PC-3 (cell line): ENCODE results near the gene TIMP4. TPM values are rescaled to one million over a fixed set of nuclear protein-coding genes. Genes with fewer than 3 reads are reported as not detected.
A peak's percentile ranks its signal among the peaks of the same experiment; 100 is the strongest.

ENCODE experiments used
- ATAC-seq: fragments of 200-7000 bp; cut with Tn5 transposase; 2 replicates; pipeline ENCODE4 v1.9.1; 2020; ENCODE audit warnings: mild to moderate bottlenecking, moderate library complexity
- BruUV-seq: library from RNA; stranded (reverse); fragments of 400-500 nt; replicated peaks from 2 replicates; lab custom pipeline; 2021; lab: Mats Ljungman, UMichigan
- CTCF ChIA-PET: fragments of 300-600 bp; sonication (Branson Sonifier 250); formaldehyde crosslinking; loops from one replicate; lab custom pipeline; 2022; ENCODE audit warnings: antibody characterized with exemption; lab: Charles Lee
- POLR2A ChIA-PET: fragments of 300-600 bp; sonication (Branson Sonifier 250); formaldehyde crosslinking; loops from one replicate; lab custom pipeline; 2022; ENCODE audit warnings: antibody characterized with exemption; ENCODE audit not compliant: unreplicated experiment; lab: Charles Lee
- DNase-seq: peaks from one replicate; pipeline ENCODE4 v3.0.0-alpha.2; 2015
- H2AFZ ChIP-seq: fragments of 300-600 bp; sonication (generic); 2 replicates; pipeline ENCODE4 v1.6.0; 2016; ENCODE audit warnings: antibody characterized with exemption, low read length
- H3F3A ChIP-seq: fragments of 300-600 bp; sonication (generic); one replicate; pipeline ENCODE4 v1.6.0; 2017; ENCODE audit warnings: antibody characterized with exemption, low read length, control low read depth, mild to moderate bottlenecking; ENCODE audit not compliant: unreplicated experiment
- H3K27ac ChIP-seq: fragments of 300-600 bp; sonication (generic); 2 replicates; pipeline ENCODE4 v1.5.1; 2016; ENCODE audit warnings: mild to moderate bottlenecking, low read length
- H3K27me3 ChIP-seq: fragments of 300-600 bp; sonication (generic); 2 replicates; pipeline ENCODE4 v1.6.1; 2016; ENCODE audit warnings: low read length, mixed read lengths
- H3K36me3 ChIP-seq: fragments of 300-600 bp; sonication (generic); 2 replicates; pipeline ENCODE4 v1.6.1; 2016; ENCODE audit warnings: low read depth, mixed run types, low read length, mixed read lengths
- H3K4me1 ChIP-seq: fragments of 300-600 bp; sonication (generic); 2 replicates; pipeline ENCODE4 v1.5.1; 2016; ENCODE audit warnings: low read length; ENCODE audit not compliant: insufficient read depth
- H3K4me2 ChIP-seq: fragments of 300-600 bp; sonication (generic); 2 replicates; pipeline ENCODE4 v1.6.0; 2016; ENCODE audit warnings: low read length
- H3K4me3 ChIP-seq: fragments of 300-600 bp; sonication (generic); 2 replicates; pipeline ENCODE4 v1.5.1; 2016; ENCODE audit warnings: mild to moderate bottlenecking, low read length, mixed read lengths
- H3K79me2 ChIP-seq: fragments of 300-600 bp; sonication (generic); 2 replicates; pipeline ENCODE4 v1.6.1; 2017; ENCODE audit warnings: low read length, mixed read lengths
- H3K9ac ChIP-seq: fragments of 300-600 bp; sonication (generic); 2 replicates; pipeline ENCODE4 v1.6.0; 2016; ENCODE audit warnings: mild to moderate bottlenecking, low read length
- H3K9me2 ChIP-seq: fragments of 300-600 bp; sonication (generic); replicated peaks from 2 replicates; pipeline ENCODE4 v1.6.1; 2016; ENCODE audit warnings: mixed run types, low read length, mixed read lengths
- H3K9me3 ChIP-seq: fragments of 300-600 bp; sonication (generic); 2 replicates; pipeline ENCODE4 v1.6.1; 2016; ENCODE audit warnings: low read length, mixed read lengths
- H4K20me1 ChIP-seq: fragments of 300-600 bp; sonication (generic); 2 replicates; pipeline ENCODE4 v1.6.1; 2016; ENCODE audit warnings: low read length, mixed read lengths
- CTCF ChIP-seq: fragments of 300-600 bp; sonication (generic); conservative IDR thresholded peaks from 2 replicates; pipeline ENCODE4 v1.5.1; 2017; ENCODE audit warnings: antibody characterized with exemption, low read depth, mild to moderate bottlenecking, low read length
- EZH2 ChIP-seq: fragments of 300-600 bp; sonication (generic); IDR thresholded peaks from one replicate; pipeline ENCODE4 v1.6.1; 2017; ENCODE audit warnings: antibody characterized with exemption, mild to moderate bottlenecking, low read length; ENCODE audit not compliant: unreplicated experiment
- EZH2phosphoT487 ChIP-seq: fragments of 300-600 bp; sonication (generic); IDR thresholded peaks from 2 replicates; pipeline ENCODE4 v1.6.1; 2018; ENCODE audit warnings: mild to moderate bottlenecking, antibody characterized with exemption, low read length, borderline replicate concordance
- intact Hi-C: fragments of 100-400 bp; cut with micrococcal nuclease; formaldehyde crosslinking; loops from 2 replicates; pipeline ENCODE4 v1.9.0; 2023
- total RNA-seq: library from RNA; depleted of rRNA; stranded (reverse); fragments of >200 nt; gene quantifications from 2 replicates; pipeline ENCODE4 v1.2.3, GENCODE V29; 2014

Gene TIMP4
- total RNA-seq, 1 experiment from 2014 or later, result 7.3 TPM

GRCh38 chr3:12170207-12170606 is 11.5 kb upstream of the TIMP4 start:
- Histone ChIP-seq H3K27me3 (no peaks in the 10 kb centered on the region), H3K4me2 (no peak overlapping the region), H3K9me3 (peaks cover 10% of the 10 kb centered on the region; the same call in 1 of the 2 replicates), H3K36me3 (0 out of 2 replicates have a peak, but pooled peaks cover 2% of the 10 kb centered on the region), H3K9me2 (0 out of 2 replicates have a peak, but pooled peaks cover 4% of the 10 kb centered on the region), H2AFZ (no peak overlapping the region), H4K20me1 (no peaks in the 10 kb centered on the region), H3K79me2 (no peaks in the 10 kb centered on the region), H3F3A (no peaks in the 10 kb centered on the region), H3K4me3 (no peak overlapping the region), H3K4me1 (peaks cover 6% of the 10 kb centered on the region; the same call in 1 of the 2 replicates), H3K9ac (no peak overlapping the region), H3K27ac (no peak overlapping the region)
- intact Hi-C loops, result no loop called here
- DNase-seq (no peak), ATAC-seq (no peak)
- POLR2A ChIA-PET, result no interaction called here
- TF ChIP-seq EZH2phosphoT487, result no peak
- TF ChIP-seq EZH2, result no peak
- TF ChIP-seq CTCF, result no peak
- CTCF ChIA-PET, result no interaction called here
- no TSS peak for BruUV-seq

DNA sequence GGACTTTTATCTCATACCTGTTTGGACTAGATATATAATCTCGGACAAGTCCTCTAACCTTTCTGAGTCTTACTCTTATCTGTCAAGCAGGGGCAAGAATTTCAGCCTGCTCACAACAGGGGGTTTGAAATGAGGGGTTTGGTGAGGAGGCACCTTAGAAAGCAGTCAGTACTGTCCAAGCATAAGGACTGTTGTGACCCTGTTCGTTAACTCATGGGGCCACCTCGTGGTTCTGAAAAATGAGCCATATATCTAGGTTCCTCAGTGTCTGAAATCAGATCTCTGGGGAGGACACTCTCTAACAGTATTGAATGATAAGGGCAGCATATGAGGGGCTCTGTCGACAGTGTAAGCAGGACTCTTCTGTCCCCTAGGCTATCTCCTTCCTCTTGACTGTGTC is 7.2 kb upstream of the TIMP4 start:
- POLR2A ChIA-PET, result no interaction called here
- TF ChIP-seq CTCF, result no peak
- no peak for ATAC-seq

DNA sequence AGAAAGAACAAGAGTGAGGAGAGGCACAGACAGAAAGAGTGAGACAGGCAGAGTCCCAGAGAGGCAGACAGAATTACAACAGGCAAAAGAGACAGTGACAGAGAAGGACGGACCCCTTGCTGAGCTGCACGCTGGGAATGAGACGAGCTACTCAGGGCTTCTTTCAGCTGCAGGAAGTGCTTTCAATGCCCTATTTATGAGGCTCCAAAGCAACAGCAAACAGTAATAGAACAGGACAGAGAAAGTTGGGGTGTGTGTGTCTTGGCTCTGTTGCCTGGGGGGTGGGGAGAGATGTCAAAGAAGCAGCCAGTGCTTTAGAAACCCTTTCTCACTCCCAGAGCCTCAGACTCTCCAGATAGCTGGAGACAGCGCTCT is 502 bp upstream of the TIMP4 start:
- Histone ChIP-seq H2AFZ (peak overlapping the region; percentile 70), H3K4me1 (peaks cover 30% of the 10 kb centered on the region), H3F3A (no peaks in the 10 kb centered on the region), H3K4me2 (peak overlapping the region; percentile 68), H3K27me3 (no peaks in the 10 kb centered on the region), H3K79me2 (no peaks in the 10 kb centered on the region), H4K20me1 (no peaks in the 10 kb centered on the region), H3K9me2 (no peaks in the 10 kb centered on the region), H3K9ac (no peak overlapping the region), H3K9me3 (no peaks in the 10 kb centered on the region), H3K4me3 (peak overlapping the region; percentile 61; the same call in 1 of the 2 replicates), H3K36me3 (no peaks in the 10 kb centered on the region), H3K27ac (no peak overlapping the region)
- TF ChIP-seq EZH2phosphoT487, result no peak
- TF ChIP-seq CTCF, result no peak
- no peak for TF ChIP-seq EZH2
- ChIA-PET CTCF (no interaction called here), POLR2A (no interaction called here)
- intact Hi-C loops, result no loop called here
- BruUV-seq, result no TSS peak
- no peak for DNase-seq
- ATAC-seq, result no peak

More for the DNA sequence above, 7.2 kb upstream of the TIMP4 start:
- Histone ChIP-seq H3K9me2 (0 out of 2 replicates have a peak, but pooled peaks cover 4% of the 10 kb centered on the region), H3K79me2 (no peaks in the 10 kb centered on the region), H3F3A (no peaks in the 10 kb centered on the region), H3K4me2 (no peak overlapping the region), H3K4me3 (no peak overlapping the region), H4K20me1 (no peaks in the 10 kb centered on the region), H3K27ac (no peak overlapping the region), H3K27me3 (no peaks in the 10 kb centered on the region), H3K9ac (no peak overlapping the region), H2AFZ (no peak overlapping the region), H3K9me3 (no peaks in the 10 kb centered on the region), H3K36me3 (no peaks in the 10 kb centered on the region), H3K4me1 (no peaks in the 10 kb centered on the region)
- no peak for DNase-seq
- BruUV-seq, result no TSS peak
- CTCF ChIA-PET, result no interaction called here
- intact Hi-C loops, result no loop called here
